Peyer's patch (tissue), 4 donors: ENCODE data around the gene NALCN. TPM values are rescaled to one million over a fixed set of nuclear protein-coding genes. Genes with fewer than 3 reads are reported as not detected.

ENCODE experiments used
- DNase-seq, 3 donors: peaks; one replicate each; pipeline ENCODE4 v3.0.0-alpha.2; 2017 to 2019
- H3K27ac ChIP-seq, 4 donors: fragments of 200-600 bp; sonication (generic); one replicate each; pipeline ENCODE4 v1.5.1; 2016 to 2019
- H3K27me3 ChIP-seq, 2 donors: fragments of 200-600 bp; sonication (generic); one replicate each; pipeline ENCODE4 v1.5.1; 2019
- H3K36me3 ChIP-seq, 3 donors: fragments of 200-600 bp; sonication (generic); one replicate each; pipeline ENCODE4 v1.5.1; 2016 to 2019
- H3K4me1 ChIP-seq, 4 donors: fragments of 200-600 bp; sonication (generic); one replicate each; pipeline ENCODE4 v1.5.1; 2016 to 2019
- H3K4me3 ChIP-seq, 4 donors: fragments of 200-600 bp; sonication (generic); 1 replicate in 3 of 4; 2 replicates in 1 of 4; pipeline ENCODE4 v1.5.1; 2016 to 2019; ENCODE audit warnings: mild to moderate bottlenecking in 1 of 4
- H3K9me3 ChIP-seq, 4 donors: fragments of 200-600 bp; sonication (generic); one replicate each; pipeline ENCODE4 v1.5.1; 2016 to 2019; ENCODE audit warnings: mild to moderate bottlenecking in 1 of 4
- CTCF ChIP-seq, 6 experiments: fragments of 450-650 bp in 4 of 6; fragments of 200-600 bp in 2 of 6; sonication (generic) in 1 of 6; IDR thresholded peaks; one replicate each; pipeline ENCODE4 v1.5.1; 2017 to 2019; ENCODE audit warnings: antibody characterized with exemption in 6 of 6, mild to moderate bottlenecking in 3 of 6, moderate library complexity in 1 of 6
- POLR2A ChIP-seq, 2 donors: fragments of 450-650 bp; IDR thresholded peaks; one replicate each; pipeline ENCODE4 v1.5.1; 2017; ENCODE audit warnings: antibody characterized with exemption in 2 of 2, mild to moderate bottlenecking in 2 of 2, moderate library complexity in 2 of 2
- total RNA-seq, 4 donors: library from RNA; depleted of rRNA; stranded (reverse); fragments of >200 nt; gene quantifications; one replicate each; pipeline ENCODE4 v1.1.0, GENCODE V29; 2016

The NALCN gene
- total RNA-seq, 4 donors from 2014 or later: 0.13 to 0.18 TPM; not detected in 2

- no peaks in the 10 kb centered on the region for H3K9me3 ChIP-seq
- H3K27ac ChIP-seq: no peak overlapping the region
- DNase-seq: no peak
- H3K4me3 ChIP-seq: no peak overlapping the region
- no peaks in the 10 kb centered on the region for H3K27me3 ChIP-seq
- no peaks in the 10 kb centered on the region for H3K36me3 ChIP-seq
- no peak for TF ChIP-seq CTCF (IDR thresholded peaks at IDR 0.05)
- no peak for TF ChIP-seq POLR2A (IDR thresholded peaks at IDR 0.05)
- H3K4me1 ChIP-seq: no peaks in the 10 kb centered on the region
Measured at GRCh38 chr13:101231751-101232428, 184.4 kb downstream of the NALCN start.

DNA sequence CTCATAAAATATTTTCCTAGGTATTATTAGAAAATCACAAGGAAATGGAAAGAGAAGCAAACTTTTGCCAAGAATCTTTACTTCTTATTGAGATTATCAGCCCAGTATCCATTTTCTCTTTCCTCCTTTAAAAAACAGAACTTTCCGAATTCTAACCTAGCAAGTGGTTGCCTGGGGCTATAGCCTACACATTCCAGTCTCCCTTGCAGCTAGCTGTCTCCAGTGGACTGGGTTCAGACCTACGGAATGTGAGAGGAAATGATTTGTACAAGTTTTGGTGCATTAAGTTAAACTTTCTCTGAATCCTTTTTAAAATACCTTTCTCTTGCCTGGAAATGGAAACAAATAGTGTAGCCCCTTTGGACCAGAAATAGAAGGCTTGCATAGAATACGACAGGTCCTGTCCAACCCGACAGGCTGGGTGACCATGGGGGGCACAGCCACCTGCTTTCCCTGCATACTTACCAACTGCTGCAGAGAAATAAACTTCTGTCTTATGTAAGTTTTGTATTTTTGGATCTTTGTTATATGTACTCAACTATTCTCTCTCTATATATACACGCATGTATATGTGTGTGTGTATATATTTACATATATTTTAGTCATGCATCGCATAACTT lies 185.9 kb downstream of the NALCN start:
- TF ChIP-seq CTCF (IDR thresholded peaks at IDR 0.05): no peak
- TF ChIP-seq POLR2A (IDR thresholded peaks at IDR 0.05): no peak
- H3K27ac ChIP-seq: no peak overlapping the region
- H3K27me3 ChIP-seq: no peaks in the 10 kb centered on the region
- H3K9me3 ChIP-seq: no peaks in the 10 kb centered on the region
- no peaks in the 10 kb centered on the region for H3K36me3 ChIP-seq
- H3K4me3 ChIP-seq: no peak overlapping the region
- H3K4me1 ChIP-seq: no peaks in the 10 kb centered on the region
- no peak for DNase-seq

- no peak for DNase-seq
- no peak for TF ChIP-seq POLR2A (IDR thresholded peaks at IDR 0.05)
- TF ChIP-seq CTCF (IDR thresholded peaks at IDR 0.05): no peak
- H3K9me3 ChIP-seq: no peaks in the 10 kb centered on the region
- no peaks in the 10 kb centered on the region for H3K4me1 ChIP-seq
- no peak overlapping the region for H3K4me3 ChIP-seq
- no peaks in the 10 kb centered on the region for H3K27me3 ChIP-seq
- no peak overlapping the region for H3K27ac ChIP-seq
- H3K36me3 ChIP-seq: no peaks in the 10 kb centered on the region
Measured at GRCh38 chr13:101219609-101220265, 196.6 kb downstream of the NALCN start.

DNA sequence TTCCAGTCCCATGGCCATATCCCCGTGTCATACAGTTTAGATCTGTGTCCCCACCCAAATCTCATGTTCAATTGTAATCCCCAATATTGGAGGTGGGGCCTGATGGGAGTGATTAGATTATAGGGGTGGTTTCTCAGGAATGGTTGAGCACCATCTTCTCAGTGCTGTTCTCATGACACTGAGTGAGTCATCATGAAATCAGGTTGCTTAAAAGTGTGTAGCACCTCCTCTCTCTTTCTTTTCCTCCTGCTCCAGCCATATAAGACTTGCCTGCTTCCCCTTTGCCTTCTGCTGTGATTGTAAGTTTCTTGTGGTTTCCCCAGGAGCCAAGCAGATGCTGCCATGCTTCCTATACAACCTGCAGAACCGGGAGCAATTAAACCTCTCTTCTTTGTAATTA lies 197.8 kb downstream of the NALCN start:
- TF ChIP-seq CTCF (IDR thresholded peaks at IDR 0.05) (no peak), POLR2A (IDR thresholded peaks at IDR 0.05) (no peak)

DNA sequence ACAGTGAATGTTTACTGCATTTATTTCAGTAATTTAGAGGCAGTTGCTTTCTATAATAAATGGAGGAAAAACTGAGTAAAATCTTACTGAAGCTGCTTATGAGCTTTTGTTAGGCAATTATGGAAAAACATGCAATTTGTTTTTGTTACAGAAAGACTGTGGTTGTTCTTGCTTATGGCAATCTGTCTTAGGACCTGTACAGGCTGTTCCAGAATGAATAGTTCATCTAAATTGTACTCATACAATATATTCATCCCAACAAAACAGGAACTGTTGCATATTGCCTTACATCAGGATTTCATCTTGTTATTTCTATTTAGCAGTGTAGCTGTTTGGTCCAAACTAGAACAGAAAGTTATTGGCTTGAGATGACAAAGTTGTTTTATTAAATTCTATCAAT lies 199.2 kb downstream of the NALCN start:
- Histone ChIP-seq H3K9me3 (no peaks in the 10 kb centered on the region), H3K4me3 (no peak overlapping the region), H3K27me3 (no peaks in the 10 kb centered on the region), H3K27ac (no peak overlapping the region), H3K4me1 (no peaks in the 10 kb centered on the region), H3K36me3 (no peaks in the 10 kb centered on the region)
- TF ChIP-seq POLR2A (IDR thresholded peaks at IDR 0.05) (no peak), CTCF (IDR thresholded peaks at IDR 0.05) (no peak)
- no peak for DNase-seq

More for the DNA sequence above, 197.8 kb downstream of the NALCN start:
- no peak overlapping the region for H3K27ac ChIP-seq
- no peaks in the 10 kb centered on the region for H3K27me3 ChIP-seq
- H3K36me3 ChIP-seq: no peaks in the 10 kb centered on the region
- H3K4me3 ChIP-seq: no peak overlapping the region
- H3K9me3 ChIP-seq: no peaks in the 10 kb centered on the region
- H3K4me1 ChIP-seq: no peaks in the 10 kb centered on the region
- no peak for DNase-seq
